Measurements from ENCODE around the gene MAPKAP1.

DNA sequence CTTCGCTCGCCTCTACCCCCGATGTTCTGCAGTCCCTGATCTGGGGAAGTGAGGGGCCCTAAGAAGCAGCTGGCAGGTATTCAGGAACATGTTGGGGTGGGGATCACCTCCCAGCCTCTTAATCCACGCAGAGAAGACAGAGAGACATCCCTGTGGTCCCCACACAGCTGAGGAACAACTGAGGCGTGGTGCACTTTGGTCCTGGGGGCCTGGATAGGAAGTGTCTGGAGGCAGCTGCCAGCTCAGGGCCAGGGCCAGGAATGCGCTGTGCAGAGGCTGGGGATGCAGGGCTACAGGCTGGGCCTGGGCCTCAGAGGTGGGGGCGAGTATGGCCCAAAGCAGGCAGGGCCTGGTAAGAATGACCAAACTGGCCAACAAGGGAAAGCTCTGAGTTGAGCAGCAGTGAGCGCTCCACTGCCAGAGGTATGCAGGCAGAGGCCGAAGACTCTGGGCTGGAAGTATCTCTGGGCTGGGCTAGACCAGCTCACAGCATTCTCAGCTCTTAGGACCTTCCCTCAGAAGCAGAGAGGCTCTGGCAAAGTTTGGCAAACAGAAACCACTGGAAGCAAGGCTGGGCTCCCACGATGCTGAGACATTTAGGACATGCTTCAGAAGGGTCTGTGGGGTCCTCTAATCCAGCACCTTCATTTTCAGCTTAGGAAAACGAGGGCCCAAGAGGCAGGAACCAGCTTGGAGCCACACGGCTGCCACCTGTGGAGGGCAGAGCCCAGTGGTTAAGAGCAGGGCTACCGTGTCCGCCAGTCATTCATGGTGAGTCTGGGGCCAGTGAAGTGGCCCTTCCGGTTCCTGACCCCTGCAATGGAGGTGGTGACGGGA is 271.0 kb downstream of the MAPKAP1 start:
- TF ChIP-seq, protein P1, sequence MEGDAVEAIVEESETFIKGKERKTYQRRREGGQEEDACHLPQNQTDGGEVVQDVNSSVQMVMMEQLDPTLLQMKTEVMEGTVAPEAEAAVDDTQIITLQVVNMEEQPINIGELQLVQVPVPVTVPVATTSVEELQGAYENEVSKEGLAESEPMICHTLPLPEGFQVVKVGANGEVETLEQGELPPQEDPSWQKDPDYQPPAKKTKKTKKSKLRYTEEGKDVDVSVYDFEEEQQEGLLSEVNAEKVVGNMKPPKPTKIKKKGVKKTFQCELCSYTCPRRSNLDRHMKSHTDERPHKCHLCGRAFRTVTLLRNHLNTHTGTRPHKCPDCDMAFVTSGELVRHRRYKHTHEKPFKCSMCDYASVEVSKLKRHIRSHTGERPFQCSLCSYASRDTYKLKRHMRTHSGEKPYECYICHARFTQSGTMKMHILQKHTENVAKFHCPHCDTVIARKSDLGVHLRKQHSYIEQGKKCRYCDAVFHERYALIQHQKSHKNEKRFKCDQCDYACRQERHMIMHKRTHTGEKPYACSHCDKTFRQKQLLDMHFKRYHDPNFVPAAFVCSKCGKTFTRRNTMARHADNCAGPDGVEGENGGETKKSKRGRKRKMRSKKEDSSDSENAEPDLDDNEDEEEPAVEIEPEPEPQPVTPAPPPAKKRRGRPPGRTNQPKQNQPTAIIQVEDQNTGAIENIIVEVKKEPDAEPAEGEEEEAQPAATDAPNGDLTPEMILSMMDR (IDR thresholded peaks at IDR 0.05), result no peak
- TF ChIP-seq POLR2AphosphoS5 (IDR thresholded peaks at IDR 0.05), result no peak

Data from suprapubic skin (tissue), 3 donors.